Tibial nerve (tissue), 3 donors: ENCODE results near the gene PTGDS.

Source experiments
- CTCF ChIP-seq, 5 experiments: fragments of 200-600 bp in 3 of 5; fragments of 450-650 bp in 2 of 5; sonication (generic) in 3 of 5; IDR thresholded peaks; one replicate each; pipeline ENCODE4 v1.5.1; 2016 to 2019; ENCODE audit warnings: antibody characterized with exemption in 5 of 5, mild to moderate bottlenecking in 3 of 5, moderate library complexity in 2 of 5
- POLR2A ChIP-seq, 2 donors: fragments of 450-650 bp; IDR thresholded peaks; one replicate each; pipeline ENCODE4 v1.6.1; 2017; ENCODE audit warnings: antibody characterized with exemption in 2 of 2, mild to moderate bottlenecking in 2 of 2, moderate library complexity in 2 of 2

GRCh38 chr9:136992819-136993369 lies 15.6 kb downstream of the PTGDS start:
- TF ChIP-seq POLR2A (IDR thresholded peaks at IDR 0.05) (no peak), CTCF (IDR thresholded peaks at IDR 0.05) (no peak)
